GM19238 (cell line): ENCODE results near the gene NISCH.

Experiments used
- DNase-seq: peaks from one replicate; pipeline ENCODE4 v3.0.0; 2011; ENCODE audit warnings: low spot score; ENCODE audit not compliant: insufficient read length

Gene NISCH

DNA sequence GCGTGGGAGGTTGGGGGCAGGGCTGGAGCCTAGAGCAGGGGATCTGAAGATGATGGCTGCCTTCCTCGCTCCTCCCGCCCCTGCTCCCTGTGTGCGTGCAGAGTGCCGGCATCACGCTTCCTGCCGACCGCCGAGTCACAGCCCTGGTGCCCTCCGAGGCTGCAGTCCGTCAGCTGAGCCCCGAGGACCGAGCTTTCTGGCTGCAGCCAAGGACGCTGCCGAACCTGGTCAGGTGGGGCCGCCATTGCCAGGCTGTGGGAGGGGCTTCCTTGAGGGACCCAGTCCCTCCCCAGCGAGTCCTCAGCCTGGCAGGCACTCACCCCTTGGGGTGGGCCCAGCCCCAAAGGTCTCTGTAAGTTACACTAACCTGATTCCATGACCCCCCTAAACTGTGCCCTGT lies 57.3 kb downstream of the NISCH start:
- no peak for DNase-seq

DNA sequence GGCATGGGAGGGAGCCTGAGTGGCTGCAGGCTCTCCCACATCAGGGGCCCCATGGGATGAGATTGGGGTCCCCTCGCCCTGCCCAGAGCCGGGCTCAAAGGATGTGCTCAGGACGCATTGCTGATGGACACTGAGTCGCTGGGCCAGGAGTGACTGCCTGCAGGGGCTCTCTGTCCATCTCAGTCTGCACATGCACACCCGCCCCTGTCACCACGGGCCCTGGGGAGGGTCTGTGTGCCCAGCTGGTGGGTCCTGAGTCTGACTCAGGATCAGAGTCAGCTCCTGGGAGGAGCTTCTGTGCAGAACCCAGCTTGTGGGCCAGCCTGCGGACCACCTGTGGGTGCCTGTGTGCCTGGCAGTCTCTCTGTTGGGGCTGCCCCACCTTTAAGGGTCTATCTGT lies 57.9 kb downstream of the NISCH start:
- no peak for DNase-seq

- DNase-seq, result no peak
These were observed 59.2 kb downstream of the NISCH start for GRCh38 chr3:52514576-52514975.

GRCh38 chr3:52515192-52515591 lies 59.8 kb downstream of the NISCH start:
- DNase-seq, result no peak

DNA sequence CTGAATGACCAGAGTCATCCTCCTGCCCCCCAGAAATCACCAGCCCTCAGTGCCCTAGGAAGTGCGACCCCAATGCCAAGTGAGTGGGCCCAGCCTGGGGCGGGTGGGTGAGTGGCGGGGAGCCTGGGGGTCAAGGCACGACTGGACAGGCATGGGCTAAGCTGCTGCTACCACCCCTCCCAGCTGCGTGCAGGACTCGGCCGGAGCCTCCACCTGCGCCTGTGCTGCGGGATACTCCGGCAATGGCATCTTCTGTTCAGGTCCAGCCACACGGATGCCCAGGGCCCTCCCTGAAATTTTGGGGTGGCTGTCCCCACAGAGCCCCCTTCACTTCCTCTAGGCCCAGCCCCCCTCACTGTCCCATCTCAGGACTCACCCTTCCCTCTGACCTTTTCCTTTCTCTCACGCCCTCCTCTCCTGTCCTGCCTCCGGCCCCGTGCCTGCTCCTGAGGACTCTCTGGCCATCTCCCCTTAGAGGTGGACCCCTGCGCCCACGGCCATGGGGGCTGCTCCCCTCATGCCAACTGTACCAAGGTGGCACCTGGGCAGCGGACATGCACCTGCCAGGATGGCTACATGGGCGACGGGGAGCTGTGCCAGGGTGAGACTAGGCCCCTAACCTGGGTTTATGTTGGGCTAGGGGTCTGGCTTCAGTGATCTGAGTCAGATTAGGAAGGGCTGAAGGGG lies 61.2 kb downstream of the NISCH start:
- no peak for DNase-seq

DNA sequence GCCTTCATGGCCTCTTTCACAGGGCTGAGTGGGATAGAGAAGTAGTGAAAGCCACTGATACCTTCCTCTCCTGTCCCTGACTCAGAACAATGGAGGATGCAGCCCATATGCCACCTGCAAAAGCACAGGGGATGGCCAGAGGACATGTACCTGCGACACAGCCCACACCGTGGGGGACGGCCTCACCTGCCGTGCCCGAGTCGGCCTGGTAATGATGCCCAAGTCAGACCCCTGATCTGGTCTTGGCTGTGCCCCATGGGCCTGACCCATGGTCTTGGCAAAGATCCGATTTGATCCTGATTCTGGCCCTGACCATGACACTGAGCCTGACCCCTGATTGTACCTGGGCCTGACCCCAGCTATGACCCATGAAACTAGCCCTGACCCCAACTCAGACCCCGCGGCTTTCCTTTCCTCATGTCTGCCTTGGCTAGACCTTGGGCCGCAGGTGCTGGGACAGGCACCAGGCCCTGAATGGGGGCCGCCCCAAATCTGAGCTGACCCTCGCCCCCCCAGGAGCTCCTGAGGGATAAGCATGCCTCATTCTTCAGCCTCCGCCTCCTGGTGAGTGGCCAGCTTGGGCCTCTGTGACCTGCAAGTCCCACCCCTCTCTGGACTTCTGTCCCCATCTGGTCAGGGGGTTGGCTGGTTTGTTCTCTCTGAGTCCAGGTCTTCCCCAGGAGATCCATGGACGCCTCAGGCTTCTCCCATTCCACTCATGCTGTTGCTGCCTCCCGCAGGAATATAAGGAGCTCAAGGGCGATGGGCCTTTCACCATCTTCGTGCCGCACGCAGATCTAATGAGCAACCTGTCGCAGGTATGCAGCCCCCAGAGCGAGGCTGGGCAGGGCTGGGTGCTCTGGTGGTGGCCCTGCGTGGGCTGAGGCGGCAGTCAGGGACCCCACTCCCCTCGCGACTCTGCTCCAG lies 62.7 kb downstream of the NISCH start:
- DNase-seq, result no peak

DNA sequence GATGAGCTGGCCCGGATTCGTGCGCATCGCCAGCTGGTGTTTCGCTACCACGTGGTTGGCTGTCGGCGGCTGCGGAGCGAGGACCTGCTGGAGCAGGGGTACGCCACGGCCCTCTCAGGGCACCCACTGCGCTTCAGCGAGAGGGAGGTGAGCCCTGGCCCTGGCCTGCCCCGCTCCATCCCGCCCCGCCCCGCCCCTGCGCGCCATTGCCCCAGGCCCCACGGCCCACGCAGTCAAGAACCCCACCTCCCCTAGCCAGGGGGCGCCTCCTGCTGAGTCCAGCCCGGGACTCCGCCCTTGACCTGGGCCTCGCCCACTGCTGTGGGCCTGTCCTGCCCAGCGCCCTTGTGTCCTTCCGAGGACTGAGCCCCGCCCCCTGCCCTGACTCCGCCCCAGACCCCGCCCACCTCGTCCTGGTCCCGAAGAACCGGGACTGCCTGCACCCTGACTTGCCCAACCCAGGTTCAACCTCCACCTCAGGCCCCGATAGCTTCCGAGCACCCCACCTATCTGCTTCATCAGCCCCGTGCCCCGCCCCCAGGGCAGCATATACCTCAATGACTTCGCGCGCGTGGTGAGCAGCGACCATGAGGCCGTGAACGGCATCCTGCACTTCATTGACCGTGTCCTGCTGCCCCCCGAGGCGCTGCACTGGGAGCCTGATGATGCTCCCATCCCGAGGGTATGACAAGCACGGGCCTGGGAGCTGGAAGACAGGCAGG lies 63.5 kb downstream of the NISCH start:
- no peak for DNase-seq

GRCh38 chr3:52519445-52520140 lies 64.2 kb downstream of the NISCH start:
- DNase-seq, result no peak

- no peak for DNase-seq
These were observed 64.8 kb downstream of the NISCH start for GRCh38 chr3:52520141-52520667.

- DNase-seq, result no peak
These were observed 65.5 kb downstream of the NISCH start for GRCh38 chr3:52520716-52521487.

DNA sequence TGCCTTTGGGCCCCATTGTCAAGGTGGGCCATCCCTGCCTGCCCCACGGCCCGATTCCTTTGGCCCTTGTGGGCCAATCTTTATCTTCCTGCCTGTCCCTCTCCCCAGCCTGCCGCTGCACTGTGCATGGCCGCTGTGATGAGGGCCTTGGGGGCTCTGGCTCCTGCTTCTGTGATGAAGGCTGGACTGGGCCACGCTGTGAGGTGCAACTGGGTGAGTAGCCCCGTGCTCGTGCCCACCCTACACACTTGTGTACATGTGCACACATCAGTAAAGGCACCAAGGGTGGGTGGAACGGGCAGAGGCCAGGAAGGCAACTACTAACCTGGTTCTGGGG lies 66.1 kb downstream of the NISCH start:
- no peak for DNase-seq

- no peak for DNase-seq
These were observed 66.7 kb downstream of the NISCH start for GRCh38 chr3:52521881-52522650.

GRCh38 chr3:52522651-52523251 lies 67.3 kb downstream of the NISCH start:
- DNase-seq, result no peak

DNA sequence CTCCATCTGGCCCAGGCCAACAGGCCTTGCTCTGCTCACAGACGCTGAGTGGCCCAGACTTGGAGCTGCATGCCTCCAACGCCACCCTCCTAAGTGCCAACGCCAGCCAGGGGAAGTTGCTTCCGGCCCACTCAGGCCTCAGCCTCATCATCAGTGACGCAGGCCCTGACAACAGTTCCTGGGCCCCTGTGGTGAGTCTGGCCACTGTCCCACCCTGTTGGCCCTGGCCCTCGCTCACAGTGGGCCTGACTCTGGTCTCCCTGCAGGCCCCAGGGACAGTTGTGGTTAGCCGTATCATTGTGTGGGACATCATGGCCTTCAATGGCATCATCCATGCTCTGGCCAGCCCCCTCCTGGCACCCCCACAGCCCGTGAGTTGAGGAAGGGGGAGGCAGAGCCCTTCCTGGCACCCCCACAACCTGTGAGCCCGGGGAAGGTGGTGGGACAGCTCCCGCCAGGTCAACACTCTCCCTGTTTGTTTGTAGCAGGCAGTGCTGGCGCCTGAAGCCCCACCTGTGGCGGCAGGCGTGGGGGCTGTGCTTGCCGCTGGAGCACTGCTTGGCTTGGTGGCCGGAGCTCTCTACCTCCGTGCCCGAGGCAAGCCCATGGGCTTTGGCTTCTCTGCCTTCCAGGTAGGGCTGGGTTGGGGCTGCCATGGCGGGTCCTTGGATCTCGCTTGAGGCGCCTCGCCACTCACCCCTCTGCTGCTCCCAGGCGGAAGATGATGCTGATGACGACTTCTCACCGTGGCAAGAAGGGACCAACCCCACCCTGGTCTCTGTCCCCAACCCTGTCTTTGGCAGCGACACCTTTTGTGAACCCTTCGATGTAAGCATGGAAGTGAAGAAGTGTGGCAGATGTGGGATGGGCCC lies 68.2 kb downstream of the NISCH start:
- no peak for DNase-seq

- DNase-seq, result no peak
These were observed 68.9 kb downstream of the NISCH start for GRCh38 chr3:52524258-52524751.

- no peak for DNase-seq
These were observed 69.6 kb downstream of the NISCH start for GRCh38 chr3:52524752-52525679.
